ENCODE measurements around the gene SCYL3.
A peak's percentile ranks its signal among the peaks of the same experiment; 100 is the strongest.
"Not testable (repeated sequence)": the region's sequence is repeated elsewhere in the genome, so short reads cannot be mapped to it uniquely, and the experiment has no call there.

Gene SCYL3

DNA sequence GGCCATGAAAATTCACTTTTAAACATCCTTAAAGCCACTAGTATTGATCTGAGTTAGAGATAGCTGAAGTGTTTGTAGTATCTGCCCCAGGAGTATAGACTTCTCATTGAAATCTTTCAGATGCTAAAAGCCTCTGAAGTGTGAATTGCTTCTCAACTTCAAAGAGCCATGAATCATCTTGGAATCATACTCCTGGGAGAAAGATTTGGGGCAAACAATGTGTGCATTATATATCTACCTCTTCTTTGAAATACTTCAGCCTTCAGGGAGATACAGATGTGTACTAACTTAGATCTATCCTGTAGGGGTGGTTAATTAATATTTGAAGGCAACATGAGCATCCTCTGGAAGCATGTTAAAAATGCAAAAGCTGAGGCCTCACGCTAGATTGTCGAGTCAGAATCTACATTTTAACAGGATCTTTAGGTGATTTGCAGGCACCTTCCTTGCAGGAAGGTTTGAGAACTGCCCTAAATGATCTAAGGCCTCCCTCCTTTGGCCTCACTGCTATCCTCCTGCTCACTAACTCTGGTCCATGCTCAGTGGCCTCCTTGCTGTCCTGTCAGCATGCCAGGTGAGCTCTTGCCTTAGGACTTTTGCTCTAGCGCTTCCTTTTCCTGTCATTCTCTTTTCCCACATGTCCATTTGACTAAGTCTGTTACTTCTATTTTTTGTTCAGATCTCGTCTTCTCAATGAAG, 6.0 kb upstream of the SCYL3 start:
- DNase-seq: no peak

DNA sequence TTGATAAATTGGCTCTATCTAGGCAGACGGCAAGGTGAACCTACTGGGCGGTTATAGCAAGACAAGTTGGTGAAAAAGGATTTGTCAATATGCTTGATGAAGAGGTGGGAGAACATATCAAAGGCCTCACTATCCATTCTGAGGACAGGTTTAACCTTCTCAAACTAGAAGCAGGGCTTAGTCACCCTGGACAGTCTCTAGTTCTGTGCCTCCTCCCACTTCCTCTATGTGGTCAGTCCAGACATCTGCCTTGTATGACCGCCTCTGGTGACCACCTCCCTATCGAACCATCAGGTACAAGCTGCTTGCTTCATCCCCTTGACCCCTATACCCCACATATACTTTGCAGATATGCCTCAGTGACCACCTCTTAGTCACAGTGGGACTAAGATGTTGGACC, 2.3 kb upstream of the SCYL3 start:
- peak; percentile 49 for DNase-seq

DNA sequence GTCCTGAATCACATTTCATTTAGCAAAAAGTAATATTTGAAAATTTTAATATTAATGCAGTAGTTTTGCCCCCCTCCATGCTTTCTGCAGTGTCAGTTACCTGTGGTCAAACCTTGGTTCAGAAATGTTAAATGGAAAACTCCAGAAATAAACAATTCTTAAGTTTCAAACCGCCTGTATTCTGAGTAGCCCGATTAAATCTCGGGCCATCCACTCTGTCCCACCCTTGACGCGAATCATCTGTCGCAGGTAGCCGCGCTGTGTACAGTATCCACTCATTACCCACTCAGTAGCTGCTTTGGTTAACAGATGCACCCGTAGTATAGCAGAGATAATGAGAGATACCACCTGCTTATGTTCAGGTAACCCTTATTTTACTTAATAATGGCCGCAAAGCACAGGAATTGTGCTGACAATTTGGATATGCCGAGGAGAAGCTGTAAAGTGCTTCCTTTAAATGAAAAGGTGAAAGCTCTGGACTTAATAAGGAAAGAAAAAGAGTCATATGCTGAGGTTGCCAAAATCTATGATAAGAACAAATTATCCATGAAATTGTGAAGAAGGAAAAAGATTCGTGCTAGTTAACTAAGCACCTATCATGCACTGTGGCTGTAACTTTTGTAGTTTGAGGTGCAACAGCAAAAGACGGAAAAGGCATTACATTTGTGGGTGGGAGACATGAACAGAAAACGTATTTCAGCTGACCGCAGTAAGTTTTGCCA, 889 bp upstream of the SCYL3 start:
- DNase-seq: no peak

DNA sequence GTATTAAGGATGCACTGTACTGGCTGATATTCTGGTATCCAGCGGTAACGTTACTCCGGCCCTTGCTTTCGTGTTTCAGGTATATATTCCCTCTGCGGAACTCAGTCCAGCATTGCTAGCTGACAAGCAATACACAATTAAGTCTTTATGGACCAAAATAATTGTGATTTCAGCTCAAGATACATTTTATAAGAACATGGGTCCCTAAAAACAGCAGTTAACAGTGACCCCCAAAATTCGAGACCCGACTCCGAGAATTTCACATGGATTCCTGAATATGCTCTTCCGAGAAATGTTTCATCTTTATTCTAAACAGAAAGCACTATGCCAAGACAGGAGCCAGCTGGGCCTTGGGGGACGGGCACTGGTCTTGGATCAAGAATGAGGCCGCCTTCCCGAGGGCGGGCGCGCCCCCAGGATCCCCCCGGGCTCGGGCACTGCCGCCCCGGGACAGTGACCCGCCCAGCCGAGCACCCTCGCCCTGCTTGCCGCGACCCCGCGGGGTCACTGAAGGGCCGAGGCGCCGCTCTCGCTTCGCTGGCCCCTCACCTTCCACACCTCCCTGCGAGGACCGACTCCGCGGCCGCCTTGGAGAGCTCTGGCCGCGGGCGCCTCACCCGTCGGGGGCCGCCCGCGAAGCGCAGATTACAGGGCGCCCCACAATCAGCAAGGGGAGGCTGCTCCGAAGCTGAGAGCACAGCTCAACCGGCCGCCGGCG, 610 bp downstream of the SCYL3 start:
- DNase-seq: peak; percentile 34

DNA sequence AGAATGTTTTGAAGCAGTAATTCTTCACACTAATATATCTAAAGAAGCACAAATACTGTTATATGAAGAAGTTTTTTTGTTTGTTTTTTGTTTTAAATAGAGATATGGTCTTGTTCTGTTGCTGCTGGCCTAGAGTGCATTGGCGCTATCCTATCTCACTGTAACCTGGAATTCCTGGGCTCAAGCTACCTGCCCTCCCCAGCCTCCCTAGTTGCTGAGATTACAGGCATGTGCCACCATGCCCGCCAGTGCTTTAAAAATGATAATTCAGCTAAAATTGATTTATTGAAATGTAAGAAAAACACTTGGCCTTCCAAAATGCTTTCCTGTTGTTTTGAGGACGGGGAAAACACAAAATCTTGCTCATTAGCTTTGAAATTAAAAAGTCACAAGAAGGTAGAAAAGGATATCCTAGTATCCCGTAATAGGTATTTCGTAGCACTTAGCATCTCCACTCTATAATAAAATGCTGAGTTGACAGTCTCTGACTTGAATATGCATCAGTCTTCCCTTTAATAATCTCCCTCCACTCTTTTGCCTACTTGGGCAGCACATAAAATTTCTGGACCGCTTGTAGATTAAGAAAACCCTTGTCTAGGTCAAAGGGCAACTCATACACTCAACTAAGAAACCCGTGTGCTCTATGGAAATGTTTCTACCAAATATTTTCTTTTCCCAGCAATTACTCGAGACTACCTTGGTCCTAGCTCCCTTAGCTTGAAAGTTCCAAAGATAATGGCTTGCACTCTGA, 1.3 kb downstream of the SCYL3 start:
- no peak for DNase-seq

DNA sequence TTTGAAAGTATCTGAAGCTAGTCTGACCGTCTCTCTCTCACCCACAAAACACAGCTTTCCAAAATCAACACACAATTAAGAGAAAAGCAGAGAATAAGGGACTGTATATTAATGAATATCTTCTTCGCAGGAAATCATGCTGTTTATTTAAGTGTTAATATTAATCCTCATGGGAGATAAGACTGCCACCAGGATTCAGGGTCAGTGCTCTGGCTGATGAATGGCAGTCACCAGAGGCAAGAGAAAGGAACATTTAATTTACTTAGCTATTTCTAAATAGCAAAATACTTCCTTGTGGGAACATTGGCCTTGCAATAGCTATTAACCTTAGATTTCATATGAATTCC, 2.2 kb downstream of the SCYL3 start:
- DNase-seq: no peak

DNA sequence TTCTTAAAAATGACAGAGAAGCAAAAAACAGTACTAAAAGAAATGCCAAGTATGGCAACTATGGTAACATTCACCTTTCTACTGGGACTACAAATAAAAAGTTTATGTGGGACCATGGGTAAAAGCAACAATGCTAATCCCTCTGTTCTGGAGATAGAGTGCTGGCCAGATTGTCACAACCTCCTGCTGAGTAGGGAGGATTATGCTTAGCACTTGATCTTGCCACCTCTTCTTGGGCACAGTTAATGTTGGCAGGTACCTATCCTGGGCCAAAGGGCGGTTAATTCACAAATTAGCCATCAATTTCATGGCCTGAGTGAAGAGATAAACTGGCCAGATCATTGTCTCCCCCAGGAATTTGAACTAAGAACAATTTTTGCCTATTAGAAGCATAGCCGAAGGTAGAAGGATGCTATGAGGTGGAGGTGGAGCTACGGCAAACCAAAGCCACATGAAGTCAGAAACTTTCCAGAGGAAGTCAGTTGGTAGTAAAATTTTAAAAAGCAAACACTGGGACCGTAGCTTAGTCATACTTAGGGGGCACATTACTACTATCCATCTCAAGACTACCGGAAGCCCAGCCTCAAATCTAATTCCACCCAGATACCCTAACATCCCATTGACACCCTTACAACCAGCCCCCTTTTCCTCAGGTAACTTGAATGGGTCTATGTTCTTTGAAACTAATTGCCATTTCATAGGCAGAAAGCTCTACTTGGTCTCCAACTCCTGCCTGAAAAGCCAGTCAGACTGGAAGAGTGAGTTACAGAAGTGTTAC, 2.7 kb downstream of the SCYL3 start:
- DNase-seq: no peak

DNA sequence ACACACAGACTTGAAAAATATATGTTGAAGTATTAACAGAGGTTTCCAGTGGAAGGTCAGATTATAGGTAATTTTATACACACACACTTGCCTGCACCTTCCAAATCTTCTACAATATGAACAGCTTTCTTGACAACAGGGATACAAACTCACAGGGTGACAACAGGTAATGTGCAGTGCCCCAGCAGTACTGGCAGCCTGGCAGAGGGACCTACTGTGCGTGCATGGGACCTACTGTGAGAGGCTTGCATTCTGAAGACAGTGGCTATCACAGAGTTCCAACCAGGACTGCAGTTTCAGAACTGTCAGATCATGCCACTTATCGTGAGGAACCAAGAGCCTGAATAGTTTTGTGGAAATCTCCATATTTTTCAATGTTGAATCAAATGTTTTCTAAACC, 3.8 kb downstream of the SCYL3 start:
- DNase-seq: no peak

DNA sequence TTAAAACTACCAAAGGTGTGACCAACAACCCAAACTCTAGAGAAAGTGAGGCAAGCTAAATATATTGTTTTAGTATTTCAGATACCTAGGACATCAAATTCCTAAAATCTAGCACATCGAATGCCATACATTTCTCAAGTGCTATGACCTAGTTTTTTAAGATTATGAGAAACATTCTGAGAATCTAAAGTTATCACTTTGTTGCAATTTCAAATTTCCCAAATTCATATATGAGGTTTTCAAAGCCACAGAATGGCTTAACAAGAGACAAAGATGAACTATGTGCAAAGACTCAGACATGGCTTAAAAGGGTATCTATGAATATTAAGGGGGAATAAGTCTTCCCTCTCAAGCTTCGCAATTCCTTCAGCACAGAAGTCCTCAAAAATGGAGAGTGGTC, 6.8 kb downstream of the SCYL3 start:
- no peak for DNase-seq

DNA sequence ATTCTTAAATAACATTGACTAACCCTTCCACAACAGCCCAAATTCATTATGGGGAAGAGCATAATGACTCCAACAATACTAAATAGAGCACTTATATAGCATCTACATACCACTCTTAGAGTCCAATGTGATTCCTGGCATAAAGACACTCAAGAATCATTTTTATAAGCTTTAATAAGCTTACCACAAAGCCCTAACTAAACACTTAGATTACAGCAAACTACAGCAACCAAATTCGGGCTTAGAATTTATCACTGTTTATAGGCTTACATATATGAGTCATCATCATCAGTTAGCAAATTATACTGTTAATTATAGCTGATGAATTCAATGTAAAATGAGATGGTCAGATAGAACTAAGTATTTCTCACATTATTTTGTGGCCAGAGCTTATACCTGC, 7.3 kb downstream of the SCYL3 start:
- DNase-seq: no peak

DNA sequence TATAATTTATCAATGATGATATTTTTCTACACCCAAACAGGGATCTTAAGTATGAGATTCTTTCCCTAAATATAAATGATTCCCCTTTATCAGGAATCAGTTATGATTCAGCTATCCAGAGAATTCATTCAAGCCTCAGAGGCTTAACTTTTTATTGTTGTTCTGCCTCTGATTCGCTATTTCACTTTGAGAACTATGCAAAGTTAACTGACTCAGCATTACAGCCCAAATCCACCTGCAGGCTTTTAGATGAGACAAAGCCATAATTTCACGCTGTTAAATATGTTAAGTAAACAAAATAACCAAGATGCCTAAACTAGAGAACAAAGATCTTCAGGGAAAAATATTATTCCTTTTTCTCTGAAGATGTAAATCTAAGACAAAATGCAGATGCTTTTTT, 8.5 kb downstream of the SCYL3 start:
- no peak for DNase-seq

DNA sequence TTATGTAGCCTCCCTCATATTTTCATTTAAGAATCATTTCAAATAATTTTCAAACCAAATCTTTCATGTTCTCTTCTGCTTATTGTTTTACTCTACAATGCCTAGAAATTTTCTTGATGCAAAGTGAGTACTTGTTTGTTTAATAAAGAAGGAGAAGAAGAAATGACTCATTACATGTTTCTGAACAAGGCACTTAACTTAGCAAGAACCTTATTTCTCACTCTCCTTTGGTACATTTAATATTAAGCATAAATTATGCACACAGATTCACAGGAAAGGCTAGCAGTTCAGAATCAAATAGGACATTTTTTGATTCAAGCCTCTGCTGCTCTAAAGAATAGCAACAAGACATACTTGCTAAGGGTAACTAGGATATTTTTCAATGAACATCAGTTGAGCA, 9.1 kb downstream of the SCYL3 start:
- DNase-seq: no peak

DNA sequence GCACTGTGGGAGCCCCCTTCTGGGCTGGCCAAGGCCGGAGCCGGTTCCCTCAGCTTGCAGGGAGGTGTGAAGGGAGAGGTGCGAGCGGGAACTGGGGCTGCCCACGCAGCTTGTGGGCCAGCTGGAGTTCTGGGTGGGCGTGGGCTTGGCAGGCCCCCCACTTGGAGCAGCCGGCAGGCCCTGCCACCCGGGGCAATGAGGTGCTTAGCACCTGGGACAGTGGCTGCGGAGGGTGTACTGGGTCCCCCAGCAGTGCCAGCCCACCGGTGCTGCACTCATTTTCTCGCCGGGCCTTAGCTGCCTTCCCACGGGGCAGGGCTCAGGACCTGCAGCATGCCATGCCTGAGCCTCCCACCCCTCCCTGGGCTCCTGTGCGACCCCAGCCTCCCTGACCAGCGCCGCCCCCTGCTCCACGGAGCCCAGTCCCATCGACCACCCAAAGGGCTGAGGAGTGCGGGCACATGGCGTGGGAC, 11.6 kb downstream of the SCYL3 start:
- no peak for DNase-seq

DNA sequence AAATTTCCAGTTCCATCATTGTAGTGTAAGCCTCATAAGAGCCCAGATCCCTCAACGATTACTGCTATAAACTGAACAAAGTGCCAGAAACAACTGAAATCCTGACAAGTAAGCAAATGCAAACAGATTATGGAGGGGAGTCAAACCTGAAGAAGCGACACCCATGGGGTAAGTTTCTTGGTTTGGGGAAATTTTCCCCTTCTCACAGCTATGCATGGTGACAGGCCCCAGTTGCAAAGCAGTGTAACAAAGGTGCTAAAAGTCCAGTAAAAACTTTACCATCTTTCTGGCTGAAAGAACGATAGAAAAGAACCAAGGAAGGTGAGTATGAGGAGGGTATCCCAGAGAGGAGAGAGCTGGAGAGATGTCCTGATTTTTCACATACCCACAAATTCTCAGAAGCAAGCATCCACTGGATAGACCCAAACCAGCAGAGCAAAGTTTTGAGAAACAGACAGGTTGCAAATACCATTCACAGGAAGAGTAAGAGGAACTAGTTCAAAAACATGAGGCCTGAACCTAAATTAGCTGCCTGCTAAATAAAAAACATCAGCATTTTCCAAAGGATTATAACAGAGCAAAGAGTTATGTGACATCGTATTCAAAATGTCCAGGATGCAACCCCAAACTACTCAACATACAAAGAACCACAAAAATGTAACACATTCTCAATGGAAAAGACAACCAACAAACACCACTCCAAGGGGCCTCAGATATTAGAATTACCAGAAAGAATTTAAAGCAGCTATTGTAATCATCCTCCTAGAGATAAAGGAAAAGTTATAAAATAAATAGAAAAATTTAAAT, 14.5 kb downstream of the SCYL3 start:
- no peak for DNase-seq

DNA sequence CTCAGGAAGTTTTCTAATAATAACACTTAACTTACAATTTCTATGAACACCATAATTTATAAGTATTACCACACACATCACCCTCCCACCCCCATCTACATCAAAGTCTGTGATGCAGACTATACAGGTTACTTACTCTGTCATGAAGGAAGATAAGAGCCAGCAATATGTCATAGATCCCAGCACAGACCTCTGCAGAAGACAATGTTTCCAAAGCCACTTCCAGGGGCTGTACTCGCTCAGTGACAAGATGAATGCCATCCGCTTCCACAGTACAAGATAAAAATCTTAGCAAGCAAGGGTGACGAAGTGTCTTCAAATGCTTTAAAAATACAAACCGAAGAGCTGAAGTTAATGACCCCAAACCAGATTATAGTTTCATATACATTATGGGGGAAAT, 15.2 kb downstream of the SCYL3 start:
- no peak for DNase-seq

DNA sequence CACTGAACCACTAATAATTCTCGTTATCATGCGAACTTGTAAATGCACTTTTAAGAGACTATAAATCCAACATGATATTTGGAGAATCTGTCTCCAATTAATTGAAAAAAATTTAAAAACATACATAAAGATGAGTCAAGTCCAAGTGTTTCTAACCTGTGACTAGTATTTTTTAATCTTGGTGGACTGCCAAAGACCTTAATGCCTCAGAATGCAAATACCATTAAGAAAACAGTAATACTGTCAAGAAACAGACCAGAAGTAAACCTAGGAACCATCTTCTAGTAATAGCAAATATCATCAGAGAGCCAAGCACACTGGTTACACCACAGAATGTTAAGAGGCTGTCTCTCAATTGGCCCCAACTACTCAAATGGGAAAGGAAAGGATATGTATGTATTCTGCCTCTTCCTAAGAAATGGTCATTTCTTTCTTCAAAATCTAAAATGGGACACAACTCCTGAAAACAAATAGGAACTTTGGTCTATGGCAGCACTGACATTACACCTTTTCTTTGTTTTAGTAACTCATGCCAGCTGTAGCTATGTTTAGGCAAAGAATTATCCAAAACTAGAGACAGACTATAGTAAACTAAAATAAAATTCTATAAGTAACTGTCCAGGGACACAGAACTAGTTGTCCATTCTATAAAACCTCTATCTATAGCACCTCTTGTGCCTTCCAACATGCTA, 15.8 kb downstream of the SCYL3 start:
- DNase-seq: no peak

DNA sequence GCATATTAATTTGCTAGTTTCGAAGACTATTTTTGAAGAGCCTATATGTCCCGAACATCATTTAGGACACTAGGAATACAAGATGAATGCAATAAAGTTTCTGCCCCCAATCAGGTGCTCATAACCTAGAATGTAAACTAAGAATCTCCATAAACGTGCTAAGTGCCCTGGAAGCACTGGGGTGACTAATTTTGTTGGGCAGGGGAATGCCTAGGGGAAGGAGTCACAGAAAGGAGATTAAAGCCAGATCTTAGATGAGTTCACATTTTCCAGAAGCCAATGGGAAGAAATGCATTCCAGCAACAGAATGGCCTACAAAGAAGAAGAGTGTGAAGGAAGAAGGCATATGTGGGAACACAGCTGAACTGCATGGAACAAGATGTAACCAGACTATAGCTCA, 19.5 kb downstream of the SCYL3 start:
- no peak for DNase-seq

DNA sequence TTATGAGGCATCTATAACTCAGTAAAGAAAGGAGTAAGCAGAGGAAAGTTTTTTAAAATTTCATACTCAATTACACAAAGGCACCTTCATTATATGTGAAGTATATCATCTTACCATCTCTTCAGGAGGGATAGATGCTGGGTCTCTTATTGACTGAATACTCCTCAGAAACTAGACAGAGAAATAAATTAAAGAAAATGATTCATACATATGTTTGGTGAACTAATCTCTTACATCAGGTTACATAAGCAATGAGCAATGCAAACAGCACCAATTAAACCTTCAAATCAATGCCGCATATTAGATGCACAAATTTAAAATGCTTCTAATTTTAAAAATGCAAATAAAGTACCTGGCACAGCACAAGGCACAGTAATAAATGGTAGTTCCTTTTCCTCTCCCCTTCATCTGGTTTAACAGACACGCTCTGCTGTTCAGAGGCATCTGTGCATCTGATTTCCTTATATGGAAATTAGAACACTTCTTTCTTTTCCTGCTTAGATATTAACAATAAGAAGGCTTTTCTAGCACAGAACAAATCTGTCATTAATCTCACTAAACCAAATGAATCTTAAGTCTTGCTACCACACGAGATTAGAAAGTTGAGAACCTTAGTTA, 20.0 kb downstream of the SCYL3 start:
- DNase-seq: no peak

DNA sequence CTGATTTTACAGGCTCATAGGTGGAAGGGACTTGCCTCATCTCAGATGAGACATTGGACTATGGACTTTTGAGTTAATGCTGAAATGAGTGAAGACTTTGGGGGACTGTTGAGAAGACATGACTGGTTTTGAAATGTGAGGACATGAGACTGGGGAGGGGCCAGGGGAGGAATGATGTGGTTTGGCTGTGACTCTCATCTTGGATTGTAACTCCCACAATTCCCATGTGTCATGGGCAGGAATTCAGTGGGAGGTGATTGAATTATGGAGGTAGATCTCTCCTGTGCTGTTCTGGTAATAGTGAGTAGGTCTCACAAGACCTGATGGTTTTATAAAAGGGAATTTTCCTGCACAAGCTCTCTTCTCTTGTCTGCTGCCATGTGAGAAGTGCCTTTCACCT, 20.8 kb downstream of the SCYL3 start:
- DNase-seq: no peak

DNA sequence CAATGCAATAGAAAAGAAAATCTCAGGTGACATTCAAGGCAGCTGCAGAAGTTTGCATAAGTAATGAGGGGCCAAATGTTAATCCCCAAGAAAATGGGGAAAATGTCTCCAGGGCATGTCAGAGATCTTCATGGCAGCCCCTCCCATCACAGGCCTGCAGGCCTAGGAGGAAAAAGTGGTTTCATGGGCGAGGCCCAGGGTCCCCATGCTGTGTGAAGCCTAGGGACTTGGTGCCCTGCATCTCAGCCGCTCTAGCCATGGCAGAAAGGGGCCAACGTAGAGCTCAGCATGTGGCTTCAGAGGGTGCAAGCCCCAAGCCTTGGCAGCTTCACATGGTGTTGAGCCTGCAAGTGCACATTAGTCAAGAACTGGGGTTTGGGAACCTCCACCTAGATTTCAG, 21.7 kb downstream of the SCYL3 start:
- DNase-seq: not testable (repeated sequence)

DNA sequence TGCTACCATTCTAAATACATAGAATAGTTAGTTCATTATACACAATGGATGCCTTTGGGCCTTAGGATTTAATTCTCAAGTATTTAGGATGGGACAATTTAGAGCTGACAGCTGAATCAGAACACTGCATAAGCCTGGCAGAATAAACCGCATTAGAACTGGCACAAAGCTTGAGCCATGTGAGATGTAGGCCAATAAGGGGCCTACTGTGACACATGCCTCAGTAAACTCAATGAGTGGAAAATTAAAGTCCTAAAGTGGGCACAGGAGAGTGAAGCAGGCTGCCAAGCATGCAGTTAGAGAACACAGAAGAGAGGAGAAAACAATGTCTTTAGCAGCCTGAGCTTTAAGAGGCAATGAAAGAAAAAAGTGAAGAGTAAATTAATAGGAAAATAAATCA, 24.3 kb downstream of the SCYL3 start:
- no peak for DNase-seq
